ENCODE data around the gene PDE12. TPM values are rescaled to one million over a fixed set of nuclear protein-coding genes. Genes with fewer than 3 reads are reported as not detected.

The PDE12 gene, protein sequence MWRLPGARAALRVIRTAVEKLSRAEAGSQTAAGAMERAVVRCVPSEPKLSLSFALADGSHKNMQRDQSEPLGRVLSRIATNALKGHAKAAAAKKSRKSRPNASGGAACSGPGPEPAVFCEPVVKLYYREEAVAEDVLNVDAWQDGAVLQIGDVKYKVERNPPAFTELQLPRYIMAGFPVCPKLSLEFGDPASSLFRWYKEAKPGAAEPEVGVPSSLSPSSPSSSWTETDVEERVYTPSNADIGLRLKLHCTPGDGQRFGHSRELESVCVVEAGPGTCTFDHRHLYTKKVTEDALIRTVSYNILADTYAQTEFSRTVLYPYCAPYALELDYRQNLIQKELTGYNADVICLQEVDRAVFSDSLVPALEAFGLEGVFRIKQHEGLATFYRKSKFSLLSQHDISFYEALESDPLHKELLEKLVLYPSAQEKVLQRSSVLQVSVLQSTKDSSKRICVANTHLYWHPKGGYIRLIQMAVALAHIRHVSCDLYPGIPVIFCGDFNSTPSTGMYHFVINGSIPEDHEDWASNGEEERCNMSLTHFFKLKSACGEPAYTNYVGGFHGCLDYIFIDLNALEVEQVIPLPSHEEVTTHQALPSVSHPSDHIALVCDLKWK
- total RNA-seq, result 20.4 TPM
- long read RNA-seq, full-length matches to known transcripts, result 74 of 77 reads
- long read RNA-seq, partial matches to known transcripts, result 0 of 77 reads
- long read RNA-seq, other reads (novel, unspliced or antisense), result 3 of 77 reads

GRCh38 chr3:57555738-57556458 is at the start of gene PDE12:
Gene PDE12 (plus strand): TSS chr3:57556274. CDS start chr3:57556380, 106 bp downstream.
- peaks cover 26% of the 10 kb centered on the region for H3K4me1 ChIP-seq
- peaks cover 26% of the 10 kb centered on the region for H3K36me3 ChIP-seq
- intact Hi-C loops (cut with DNase I), result no loop called here
- DNase-seq, result peak; percentile 93
- no peaks in the 10 kb centered on the region for H3K9me3 ChIP-seq
- ATAC-seq, result peak; percentile 94
- H3K27me3 ChIP-seq, result no peaks in the 10 kb centered on the region
- H3K4me3 ChIP-seq, result peak within 1 kb of the TSS; percentile 96
- no peak for TF ChIP-seq CTCF (IDR thresholded peaks at IDR 0.05)
- peak within 1 kb of the TSS; percentile 97 for H3K27ac ChIP-seq

DNA sequence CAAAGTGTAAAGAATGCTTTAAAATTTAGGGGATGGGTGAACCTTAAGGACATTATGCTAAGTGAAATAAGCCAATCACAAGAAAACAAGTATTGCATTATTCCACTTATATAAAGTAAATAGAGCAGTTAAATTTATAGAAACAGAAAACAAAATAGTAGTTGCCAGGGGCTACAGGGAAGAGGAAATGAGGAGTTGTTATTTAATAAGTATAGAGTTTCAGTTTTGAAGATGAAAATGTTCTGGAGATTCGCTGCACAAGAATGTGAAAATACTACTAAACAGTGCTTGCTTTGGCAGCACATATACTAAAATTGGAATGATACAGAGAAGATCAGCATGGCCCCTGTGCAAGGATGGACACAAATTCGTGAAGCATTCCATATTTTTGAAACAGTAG is 43.9 kb upstream of the PDE12 start:
- DNase-seq (no peak), ATAC-seq (no peak)
- Histone ChIP-seq H3K27me3 (no peaks in the 10 kb centered on the region), H3K36me3 (no peaks in the 10 kb centered on the region), H3K9me3 (no peaks in the 10 kb centered on the region), H3K27ac (no peak overlapping the region), H3K4me3 (no peak overlapping the region), H3K4me1 (no peaks in the 10 kb centered on the region)
- intact Hi-C loops (cut with DNase I), result no loop called here
- no peak for TF ChIP-seq CTCF (IDR thresholded peaks at IDR 0.05)

- no peak overlapping the region for H3K4me3 ChIP-seq
- TF ChIP-seq CTCF (IDR thresholded peaks at IDR 0.05), result no peak
- no peak for ATAC-seq
- no peaks in the 10 kb centered on the region for H3K9me3 ChIP-seq
- H3K27me3 ChIP-seq, result no peaks in the 10 kb centered on the region
- DNase-seq, result no peak
- intact Hi-C loops (cut with DNase I), result no loop called here
- no peaks in the 10 kb centered on the region for H3K4me1 ChIP-seq
- no peaks in the 10 kb centered on the region for H3K36me3 ChIP-seq
- no peak overlapping the region for H3K27ac ChIP-seq
Measured at GRCh38 chr3:57518276-57518915, 37.7 kb upstream of the PDE12 start.

- Histone ChIP-seq H3K4me3 (no peak overlapping the region), H3K9me3 (no peaks in the 10 kb centered on the region), H3K36me3 (no peaks in the 10 kb centered on the region), H3K27ac (no peak overlapping the region), H3K4me1 (no peaks in the 10 kb centered on the region), H3K27me3 (no peaks in the 10 kb centered on the region)
- ATAC-seq (no peak), DNase-seq (no peak)
- no peak for TF ChIP-seq CTCF (IDR thresholded peaks at IDR 0.05)
- intact Hi-C loops (cut with DNase I), result no loop called here
Measured at GRCh38 chr3:57530071-57530608, 25.9 kb upstream of the PDE12 start.

- no peak overlapping the region for H3K27ac ChIP-seq
- no peaks in the 10 kb centered on the region for H3K4me1 ChIP-seq
- intact Hi-C loops (cut with DNase I), result no loop called here
- H3K9me3 ChIP-seq, result no peaks in the 10 kb centered on the region
- no peak overlapping the region for H3K4me3 ChIP-seq
- no peak for TF ChIP-seq CTCF (IDR thresholded peaks at IDR 0.05)
- no peaks in the 10 kb centered on the region for H3K27me3 ChIP-seq
- H3K36me3 ChIP-seq, result no peaks in the 10 kb centered on the region
- ATAC-seq, result no peak
- no peak for DNase-seq
Measured at GRCh38 chr3:57538465-57538864, 17.6 kb upstream of the PDE12 start.

All from upper lobe of right lung (tissue), 1 donor.